Cerebellar nuclear complex (tissue), 1 donor: Measurements from ENCODE around the gene LMCD1.

Experiments used
- DNase-seq, 2 experiments: peaks; one replicate each; lab custom pipeline; 2025; lab: John Stamatoyannopoulos, UW

Gene LMCD1

DNA sequence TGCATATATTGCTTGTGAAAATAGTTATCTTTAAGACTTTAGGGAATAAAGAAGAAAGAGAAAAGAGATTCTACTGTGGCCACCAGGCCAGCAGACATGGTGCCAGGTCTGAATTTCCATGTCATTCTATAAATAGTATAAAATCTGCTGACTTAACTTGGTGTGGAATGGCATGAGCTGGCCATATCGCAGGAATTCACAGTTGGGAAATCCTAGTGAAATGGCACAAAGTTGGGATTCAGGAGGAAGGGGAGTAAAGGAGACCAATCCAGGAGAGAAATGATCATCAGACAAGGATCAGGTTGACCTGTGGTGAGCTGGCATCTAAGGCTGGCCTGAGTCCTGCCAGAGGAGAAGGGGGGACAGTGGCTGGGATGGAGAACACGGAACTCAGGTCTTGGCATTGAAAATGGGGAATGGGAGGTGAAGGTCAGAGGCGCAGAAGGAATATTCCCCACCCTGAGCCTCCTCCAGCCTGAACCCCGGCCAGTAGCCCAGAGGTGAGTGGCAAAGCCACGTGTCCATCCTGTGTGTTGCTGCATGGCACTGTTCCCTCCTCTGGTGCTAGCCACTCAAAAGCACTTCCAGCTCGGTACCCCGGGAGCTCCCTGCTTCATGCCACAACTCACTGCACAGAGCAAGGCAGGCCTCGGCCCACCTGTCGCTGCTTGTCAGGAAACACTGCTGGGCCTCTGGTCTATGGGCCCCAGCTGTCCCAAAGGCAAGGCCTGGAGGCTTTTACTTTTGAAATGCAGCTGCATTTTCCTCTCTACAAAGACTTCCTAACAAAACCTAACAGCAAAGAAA lies 91.6 kb downstream of the LMCD1 start:
- DNase-seq, result no peak

DNA sequence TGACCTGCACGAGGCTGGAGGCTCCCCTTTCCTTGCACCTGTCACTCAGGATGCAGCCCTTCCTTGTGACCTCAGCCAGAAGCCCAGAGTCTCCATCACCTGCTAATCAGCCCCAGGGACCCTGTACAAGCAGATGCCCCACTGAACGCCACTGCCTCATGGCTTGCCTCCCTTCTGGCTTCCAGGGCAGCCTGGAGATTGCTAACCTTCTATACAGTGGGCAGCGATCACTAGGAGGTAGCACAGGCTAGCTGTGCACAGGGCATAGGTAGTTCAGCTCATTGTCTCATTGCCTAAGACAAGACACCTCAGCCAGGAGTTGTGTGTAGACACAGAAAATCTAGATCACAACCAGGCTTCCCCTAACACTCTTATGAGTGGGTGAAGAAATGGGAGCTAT lies 93.6 kb downstream of the LMCD1 start:
- DNase-seq, result no peak

DNA sequence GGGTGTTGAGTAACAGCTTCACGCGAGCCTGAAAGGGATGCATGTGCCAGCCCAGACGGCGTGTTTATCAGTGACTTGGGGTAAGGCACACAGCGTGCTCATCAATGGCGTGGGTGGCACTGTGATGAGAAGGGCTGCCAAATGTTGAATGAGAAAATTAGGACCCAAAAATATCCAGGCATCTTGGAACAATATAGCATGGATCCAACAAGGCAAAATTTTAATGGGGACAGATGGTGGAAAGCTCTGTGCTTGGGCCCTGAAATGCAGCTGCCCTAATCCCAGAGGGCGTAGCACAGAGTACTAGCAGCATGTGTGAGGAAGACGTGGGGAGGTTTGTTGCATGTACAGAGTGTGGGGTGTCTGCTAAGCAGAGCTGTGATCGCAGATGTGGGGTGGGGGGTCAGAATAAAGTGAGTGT lies 94.1 kb downstream of the LMCD1 start:
- no peak for DNase-seq

DNA sequence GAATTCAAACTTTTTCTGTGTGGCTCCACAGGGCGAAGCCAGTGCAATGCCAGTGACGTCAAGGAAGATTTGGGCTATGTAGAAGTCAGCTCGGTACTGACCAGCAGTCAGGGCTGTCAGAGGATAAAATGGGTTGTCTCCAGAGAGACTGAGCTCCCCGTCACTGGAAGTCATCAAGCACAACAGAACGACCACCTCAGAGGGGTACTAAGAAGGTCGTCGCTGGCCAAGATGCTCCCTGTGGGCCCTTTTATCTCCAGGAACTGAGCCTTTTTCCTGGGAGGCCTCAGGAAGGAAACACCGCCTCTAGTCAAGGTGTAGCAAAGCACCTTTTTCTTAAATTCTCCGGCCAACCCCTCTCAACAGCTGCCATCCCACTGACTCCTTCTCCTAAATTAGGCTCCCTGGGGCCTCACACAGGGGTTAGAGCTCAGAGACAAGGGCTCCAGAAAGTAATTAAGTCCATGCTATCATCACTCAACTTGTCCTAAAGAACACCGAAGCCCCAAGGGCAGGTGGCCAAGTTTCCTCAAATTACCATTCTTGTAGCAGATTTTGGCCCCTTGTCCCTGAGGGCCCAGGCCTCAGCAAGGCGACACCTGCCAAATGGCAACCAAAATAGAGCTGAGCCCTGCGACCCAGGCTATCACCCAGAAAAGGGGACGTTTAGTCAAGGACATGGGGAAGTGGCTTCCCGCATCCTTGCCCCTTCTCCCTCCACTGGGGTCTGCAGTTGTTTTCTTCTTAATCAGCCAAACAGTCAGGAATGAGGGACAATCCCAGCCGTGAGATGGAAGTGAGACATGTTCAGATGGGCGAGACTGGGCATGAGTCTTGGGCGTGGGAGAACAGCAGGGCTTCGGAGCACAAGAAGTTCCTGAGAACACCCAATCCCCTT lies 94.9 kb downstream of the LMCD1 start:
- DNase-seq, result no peak

DNA sequence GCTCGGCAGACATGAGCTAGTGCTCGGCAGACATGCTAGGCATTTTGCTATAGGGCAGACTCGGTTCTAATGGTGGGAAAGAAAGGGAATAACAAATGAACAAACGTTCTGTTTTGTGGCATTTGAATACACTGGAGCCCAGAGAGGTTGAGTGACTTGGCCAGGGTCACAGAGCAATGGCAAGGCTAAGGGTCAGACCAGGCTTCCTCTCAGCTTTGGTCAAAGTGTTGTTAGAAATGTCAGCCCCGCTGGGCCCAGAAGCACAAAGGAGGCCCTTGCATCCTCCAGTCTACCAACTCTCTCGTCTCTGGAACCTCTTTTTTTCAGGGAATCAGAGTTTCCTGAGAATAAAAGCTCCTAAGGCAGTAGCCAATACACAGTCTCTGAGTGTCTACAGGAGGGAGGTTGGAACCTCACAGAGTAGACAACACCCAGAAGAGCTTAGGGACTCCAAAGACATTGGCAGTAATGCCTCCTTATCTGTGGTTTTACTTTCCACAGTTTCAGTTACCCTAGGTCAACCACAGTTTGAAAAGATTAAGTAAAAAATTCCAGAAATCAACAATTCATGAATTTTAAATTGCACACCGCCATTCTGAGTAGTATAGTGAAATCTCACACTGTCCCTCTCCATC lies 95.7 kb downstream of the LMCD1 start:
- DNase-seq, result no peak

DNA sequence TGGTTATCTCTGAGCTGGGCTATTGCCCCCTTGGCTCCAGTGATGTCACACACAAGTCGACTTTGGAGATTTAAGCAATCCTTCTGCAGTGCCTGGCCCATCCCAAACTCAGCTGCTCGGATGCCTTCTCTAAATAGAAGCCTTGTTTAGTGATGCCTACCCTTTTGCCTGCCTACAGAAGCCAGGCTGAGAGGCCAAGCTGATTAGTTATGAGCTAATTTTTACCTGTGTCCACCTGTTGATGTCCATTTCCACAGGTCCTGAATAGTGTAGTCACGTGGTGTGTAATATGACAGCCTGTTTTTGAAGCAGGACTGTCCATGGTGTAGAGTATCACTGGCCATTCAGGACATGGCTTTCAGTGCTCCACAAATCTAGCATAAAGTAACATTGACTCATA lies 97.5 kb downstream of the LMCD1 start:
- DNase-seq, result no peak

DNA sequence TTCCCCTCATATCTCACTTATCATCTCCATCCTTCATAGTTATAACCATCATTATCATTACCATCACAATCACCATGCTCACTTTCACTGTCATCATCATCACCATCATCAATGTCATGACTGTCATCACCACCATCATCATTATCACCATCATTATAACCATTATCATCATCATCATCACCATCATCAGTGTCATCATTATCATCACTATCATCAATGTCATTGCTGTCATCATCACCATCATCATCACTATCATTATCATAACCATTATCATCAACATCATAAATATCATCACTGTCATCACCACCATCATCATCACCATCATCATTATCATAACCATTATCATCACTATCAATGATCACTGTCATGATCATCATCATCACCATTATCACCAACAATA lies 98.8 kb downstream of the LMCD1 start:
- DNase-seq, result no peak

DNA sequence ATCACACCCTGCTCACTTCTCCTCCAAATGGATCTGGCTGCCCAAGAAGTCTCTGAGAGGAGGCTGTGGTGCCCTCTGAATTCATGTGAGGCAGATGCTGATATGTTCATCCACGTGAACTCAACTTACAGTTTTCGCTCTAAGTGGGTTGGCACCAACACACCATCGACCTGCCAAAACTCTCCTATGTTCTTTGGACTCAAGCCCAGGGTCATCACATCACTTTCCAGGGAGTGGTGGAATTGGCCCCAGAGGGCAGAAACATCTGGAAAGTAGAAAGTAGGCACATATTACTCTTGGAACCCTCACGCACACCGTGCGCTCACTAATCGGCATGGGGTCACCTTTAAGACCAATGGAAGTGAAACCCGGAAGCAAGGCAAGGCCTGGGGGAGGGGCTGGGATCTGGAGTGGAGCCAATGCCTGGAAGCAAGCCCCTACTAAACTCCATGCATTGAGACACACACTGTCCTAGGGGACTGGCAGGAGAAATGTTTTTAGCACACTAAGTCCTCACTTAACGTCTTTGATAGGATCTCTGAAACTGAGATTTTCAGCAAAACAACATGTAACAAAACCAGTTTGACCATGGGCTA lies 101.6 kb downstream of the LMCD1 start:
- DNase-seq, result no peak

DNA sequence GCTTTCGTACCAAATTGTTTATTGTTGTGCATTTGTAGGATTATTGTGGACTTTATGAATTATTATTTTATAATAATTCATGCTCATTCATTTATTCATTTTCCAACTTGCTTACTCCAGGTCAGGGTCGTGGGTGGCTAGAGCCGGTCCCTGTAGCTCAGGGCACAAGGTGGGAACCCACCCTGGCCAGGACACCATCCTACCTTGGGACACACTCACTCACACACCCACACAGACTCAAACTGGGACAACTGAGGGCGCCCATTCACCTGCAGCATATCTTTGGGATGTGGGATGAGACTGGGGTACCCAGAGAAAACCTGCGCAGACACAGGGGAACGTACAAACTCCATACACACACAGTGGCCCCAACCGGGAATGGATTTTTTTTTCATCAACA lies 102.4 kb downstream of the LMCD1 start:
- no peak for DNase-seq

DNA sequence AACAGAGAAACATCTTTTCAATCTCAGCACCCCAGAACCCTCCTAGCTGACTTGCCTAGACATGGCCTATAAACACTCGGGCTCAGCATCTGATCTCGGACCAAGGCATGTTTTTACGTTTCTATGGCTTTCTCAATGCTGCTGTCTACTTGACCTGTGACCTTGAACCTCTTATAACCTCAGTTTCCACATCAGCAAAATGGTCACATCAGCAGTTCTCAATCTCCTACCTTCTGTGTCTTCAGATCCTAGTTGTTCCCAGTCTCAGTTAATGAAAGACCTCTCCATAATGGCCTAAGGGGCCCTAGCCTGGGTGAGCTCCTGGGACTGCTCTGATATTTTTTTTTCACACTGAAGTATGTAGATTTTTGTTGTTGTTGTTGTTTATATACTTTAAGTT lies 103.4 kb downstream of the LMCD1 start:
- DNase-seq, result no peak

DNA sequence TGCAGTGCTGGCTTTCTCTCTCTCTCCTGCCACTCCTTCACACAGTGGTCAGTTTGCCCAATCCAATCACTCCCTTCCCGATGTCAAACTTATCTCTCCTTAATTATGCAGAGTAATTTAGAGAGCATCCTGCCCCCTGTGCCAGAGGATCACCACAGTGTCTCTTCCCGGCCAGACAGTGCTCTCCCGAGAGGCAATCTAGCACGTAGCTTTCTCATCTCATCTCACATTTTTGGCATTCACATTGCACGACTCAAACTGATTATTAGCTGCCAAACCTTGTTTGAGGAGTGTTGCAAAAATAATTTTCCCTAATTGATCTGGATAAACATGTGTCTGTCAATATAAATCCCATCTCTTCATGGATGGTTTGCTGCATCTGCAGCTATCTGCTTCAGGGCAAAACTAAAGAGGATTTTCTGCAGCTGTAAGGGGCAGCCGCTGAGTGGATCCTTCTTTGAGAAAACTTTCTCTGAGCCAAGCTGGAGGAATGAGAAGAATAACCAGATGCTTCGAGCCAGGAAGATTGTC lies 105.1 kb downstream of the LMCD1 start:
- no peak for DNase-seq

DNA sequence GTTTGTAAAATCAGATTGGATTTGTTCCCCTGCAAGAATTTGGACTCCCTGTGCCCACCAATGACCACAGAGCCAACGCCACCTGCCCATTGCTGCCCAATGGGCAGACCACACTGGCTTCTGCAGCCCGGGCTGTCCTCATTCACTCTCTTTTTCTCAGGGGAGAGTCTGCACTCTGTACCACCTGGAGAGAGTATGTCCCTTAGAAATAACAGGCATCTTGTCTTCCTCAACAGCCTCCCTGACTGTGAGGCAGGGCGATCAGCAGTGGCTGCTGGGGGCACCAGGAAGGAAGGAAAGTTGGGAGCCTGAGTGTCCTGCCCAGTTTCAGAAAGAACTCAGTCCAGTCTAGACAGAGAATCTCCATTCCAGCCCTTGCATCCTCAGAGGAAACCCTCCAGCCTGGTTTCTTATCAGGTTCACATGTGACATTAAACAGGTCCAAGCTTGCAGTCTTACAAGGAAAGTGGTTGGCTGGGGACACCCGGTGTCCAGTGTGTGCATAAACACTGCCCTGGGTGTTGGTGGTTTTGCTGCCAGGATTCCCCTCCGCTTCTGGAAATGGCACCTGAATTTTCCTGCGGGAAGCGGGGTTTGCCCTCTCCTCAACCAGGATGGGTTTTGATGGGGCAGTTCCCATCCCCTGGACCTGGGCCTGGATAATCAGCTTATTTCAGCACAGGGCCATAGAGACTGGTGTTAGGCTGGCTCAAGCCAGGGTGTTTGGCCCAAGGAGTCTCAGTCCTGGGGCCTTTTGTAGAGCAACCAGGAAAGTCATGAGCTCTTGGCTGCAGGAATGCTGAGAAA lies 105.8 kb downstream of the LMCD1 start:
- DNase-seq, result no peak

DNA sequence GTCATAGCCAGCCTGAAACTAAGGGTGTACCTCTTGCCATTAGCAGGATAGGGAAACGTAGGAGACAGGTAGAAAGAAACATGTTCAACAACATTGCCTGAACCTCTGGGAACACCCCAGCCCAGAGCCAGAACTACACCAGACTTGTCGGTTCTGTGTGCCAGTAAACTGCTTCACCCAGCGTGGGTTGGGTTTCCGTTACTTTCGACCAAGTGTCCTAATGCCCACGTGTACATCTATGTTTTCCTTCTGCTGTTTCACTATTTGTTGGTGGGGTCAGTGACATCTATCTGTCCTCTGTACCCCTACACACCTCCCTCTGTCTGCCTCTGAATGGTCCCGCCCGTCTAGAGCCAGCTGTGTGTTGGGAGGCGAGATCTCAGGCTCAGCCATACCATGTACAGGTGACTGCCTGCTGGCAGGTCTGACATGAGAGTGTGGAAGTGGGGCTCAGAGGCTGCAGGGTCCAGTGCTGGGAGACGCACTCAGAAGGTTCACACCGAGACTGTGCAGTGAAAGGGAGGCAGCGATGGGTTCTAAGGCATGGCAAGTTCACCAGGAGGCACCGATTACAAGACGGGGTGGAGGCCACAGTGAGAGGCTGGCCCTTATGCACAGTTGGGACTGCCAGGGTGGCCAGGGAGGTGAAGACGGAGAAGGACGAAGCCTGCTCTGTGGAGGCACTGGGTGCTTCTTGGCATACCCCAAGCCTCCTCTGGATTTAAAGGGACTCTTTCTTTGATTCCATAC lies 106.6 kb downstream of the LMCD1 start:
- DNase-seq, result no peak

DNA sequence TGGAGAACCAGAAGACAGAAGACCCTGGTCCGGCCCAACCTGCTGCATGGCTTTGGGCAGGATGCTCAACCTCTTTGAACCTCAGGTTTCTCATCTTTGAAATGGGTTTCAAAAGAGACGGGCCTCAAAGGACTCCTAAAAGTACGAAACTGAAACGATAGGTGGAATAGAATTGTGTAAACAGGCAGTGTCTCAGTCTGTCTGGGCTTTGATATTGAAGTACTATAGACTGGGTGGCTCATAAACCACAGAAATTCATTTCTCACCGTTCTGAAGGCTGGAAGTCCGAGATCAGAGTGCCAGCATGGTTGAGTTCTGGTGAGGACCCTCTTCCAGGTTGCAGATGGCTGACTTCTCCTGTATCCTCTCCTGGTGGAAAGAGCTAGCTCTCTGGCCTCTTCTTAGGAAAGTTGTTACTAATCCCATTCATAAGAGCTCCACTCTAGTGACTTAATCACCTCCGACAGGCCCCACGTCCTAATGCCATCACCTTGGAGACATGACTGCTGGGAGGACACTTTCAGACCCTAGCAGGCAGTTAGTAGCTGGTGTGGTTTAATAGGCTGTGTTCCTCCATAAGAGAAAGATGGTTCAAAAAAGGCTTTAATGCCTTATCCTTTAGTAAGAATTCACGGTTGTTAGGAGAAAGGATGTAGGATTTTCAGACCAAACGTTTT lies 107.3 kb downstream of the LMCD1 start:
- no peak for DNase-seq

DNA sequence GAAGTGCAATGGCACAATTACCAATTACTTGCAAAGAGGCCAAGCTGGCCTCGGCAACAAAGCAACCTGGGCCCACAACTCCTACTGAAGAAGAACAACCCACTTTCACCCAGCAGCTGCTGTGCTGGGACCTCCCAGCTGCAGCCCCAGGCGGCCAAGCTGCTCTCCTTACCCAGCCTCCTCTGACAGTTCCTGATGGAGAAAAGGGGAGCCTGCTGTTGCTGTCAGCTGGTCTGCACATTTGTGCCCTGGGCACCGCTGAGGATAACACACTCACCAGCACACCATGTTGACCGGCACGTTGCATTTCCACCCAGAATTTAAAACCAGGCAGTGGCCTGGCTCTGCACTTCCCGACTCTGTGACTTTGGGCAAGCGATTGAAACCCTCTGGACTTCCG lies 109.3 kb downstream of the LMCD1 start:
- DNase-seq, result no peak

DNA sequence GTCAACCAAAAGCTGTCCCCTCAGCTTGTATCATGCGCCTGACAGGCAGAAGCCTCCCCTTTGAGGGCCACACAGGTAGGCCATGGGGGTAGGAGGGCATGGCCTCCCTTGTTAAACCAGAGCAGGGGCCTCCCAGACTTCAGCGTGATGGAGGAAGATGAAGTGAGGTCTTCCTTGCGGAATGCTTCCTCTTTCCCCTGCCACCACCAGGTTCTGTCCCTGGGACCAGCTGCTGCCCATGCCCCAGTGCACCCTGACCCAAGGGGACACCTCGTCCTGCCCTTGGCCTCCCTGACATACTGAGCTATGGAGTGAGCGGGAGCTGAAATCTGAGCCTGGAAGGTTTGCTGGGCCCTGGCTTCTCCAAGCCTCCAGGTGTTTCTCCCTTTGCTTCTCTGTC lies 116.3 kb downstream of the LMCD1 start:
- DNase-seq, result no peak

DNA sequence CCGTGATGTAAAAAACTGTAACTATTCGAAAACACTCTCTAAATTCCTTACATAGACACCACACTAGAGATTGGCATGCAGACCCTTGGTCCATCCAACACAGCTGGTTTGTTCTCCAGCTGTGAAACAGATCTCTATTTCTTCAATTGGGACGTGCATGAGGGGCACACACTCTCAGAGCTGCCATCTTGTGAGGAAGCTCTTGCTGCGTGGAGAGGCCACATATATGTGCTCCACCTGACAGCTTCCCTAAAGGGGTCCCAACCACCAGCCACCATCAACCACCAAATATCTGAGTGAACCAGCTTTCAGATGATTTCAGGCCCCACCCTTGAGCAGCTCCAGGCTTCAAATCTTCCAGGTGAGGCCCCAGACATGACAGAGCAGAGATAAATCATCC lies 117.3 kb downstream of the LMCD1 start:
- no peak for DNase-seq

DNA sequence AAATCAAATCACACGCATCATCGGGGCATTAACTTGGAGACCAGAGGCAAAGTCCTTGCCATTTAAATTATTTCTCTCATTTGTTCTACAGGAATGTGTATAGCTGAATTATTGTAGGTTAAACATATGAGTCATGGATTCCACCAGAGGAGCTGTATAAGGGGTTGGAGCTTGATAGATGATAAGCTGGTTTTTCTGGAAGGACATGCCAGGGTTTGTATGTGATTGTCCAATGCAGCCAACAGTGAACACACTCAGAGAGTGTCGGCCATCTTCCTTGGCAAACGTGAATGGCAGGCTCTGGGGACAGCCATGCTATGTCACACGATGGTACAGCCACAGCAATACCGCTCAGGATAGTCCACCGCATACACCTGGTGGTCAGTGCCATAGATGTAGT lies 117.9 kb downstream of the LMCD1 start:
- no peak for DNase-seq

DNA sequence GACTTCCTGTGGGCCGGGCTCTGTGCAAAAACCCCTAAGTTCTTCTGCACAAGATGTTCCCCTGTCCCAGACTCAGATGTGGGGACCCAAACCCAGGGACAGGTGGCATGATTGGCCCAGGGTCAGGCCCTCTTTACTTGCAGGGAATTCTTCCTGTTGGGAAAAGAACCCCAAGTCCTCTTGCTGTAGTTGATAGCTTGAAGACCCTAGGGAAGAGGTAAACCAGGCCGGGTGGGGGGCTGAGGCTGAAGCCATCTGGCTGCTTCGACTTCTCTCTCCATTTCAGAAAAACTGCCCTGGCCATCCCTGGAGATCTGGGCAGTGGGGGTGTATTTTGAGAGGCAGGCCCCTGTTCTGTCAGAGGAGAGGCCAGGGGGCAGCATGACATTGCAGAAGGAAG lies 119.5 kb downstream of the LMCD1 start:
- no peak for DNase-seq

DNA sequence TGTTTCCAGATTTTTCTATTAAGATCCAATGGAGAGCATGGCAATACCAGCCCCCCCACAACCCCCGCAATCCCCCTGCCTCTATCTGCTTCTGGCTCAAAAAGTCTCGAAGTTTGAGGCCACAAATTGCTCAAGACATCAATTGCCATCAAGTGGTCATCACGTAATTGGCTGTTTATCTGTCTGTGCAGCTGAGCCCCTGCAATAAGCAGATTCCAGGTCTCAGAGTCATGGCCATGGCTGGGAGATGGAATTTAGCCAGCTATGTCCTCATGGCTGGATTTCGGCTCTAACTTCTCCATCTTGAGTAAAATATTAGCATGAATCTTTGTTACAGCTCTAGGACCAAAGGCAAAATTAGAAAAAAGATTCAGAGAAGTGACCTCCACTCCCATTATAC lies 120.2 kb downstream of the LMCD1 start:
- DNase-seq, result no peak
